CD14-positive monocyte (primary cell): ENCODE measurements around the gene CCN5. TPM values are rescaled to one million over a fixed set of nuclear protein-coding genes. Genes with fewer than 3 reads are reported as not detected.

Source experiments
- DNase-seq, 3 donors: peaks; one replicate each; pipeline ENCODE4 v3.0.0-alpha.2; 2011 to 2022
- H2AFZ ChIP-seq: 2 replicates; pipeline ENCODE4 v1.6.0; 2012; ENCODE audit warnings: mild to moderate bottlenecking, low read depth, low read length, inconsistent platforms; ENCODE audit not compliant: insufficient read depth, poor library complexity, severe bottlenecking
- H3K27ac ChIP-seq, 2 donors: 1 replicate in 1 of 2; 2 replicates in 1 of 2; pipeline ENCODE4 v1.5.1; 2012 to 2013; ENCODE audit warnings: low read length in 2 of 2, control low read depth in 1 of 2, inconsistent platforms in 1 of 2, low read depth in 1 of 2, mild to moderate bottlenecking in 1 of 2
- H3K27me3 ChIP-seq, 2 donors: one replicate each; pipeline versions ENCODE4 v1.6.0 to v1.6.1; 2011 to 2013; ENCODE audit warnings: low read length in 2 of 2; ENCODE audit not compliant: control insufficient read depth in 2 of 2, insufficient read depth in 2 of 2
- H3K36me3 ChIP-seq, 2 donors: replicated peaks in 1 of 2; 1 replicate in 1 of 2; 2 replicates in 1 of 2; pipeline versions ENCODE4 v1.5.1 to v1.6.1; 2012 to 2013; ENCODE audit warnings: low read length in 2 of 2, control low read depth in 1 of 2, inconsistent platforms in 1 of 2, mild to moderate bottlenecking in 1 of 2; ENCODE audit not compliant: insufficient read depth in 2 of 2, control insufficient read depth in 1 of 2
- H3K4me1 ChIP-seq, 2 donors: 1 replicate in 1 of 2; 2 replicates in 1 of 2; pipeline versions ENCODE4 v1.5.1 to v1.6.1; 2012 to 2013; ENCODE audit warnings: low read length in 2 of 2, control low read depth in 1 of 2, inconsistent platforms in 1 of 2, mild to moderate bottlenecking in 1 of 2, moderate library complexity in 1 of 2; ENCODE audit not compliant: insufficient read depth in 2 of 2, control insufficient read depth in 1 of 2
- H3K4me2 ChIP-seq: replicated peaks from 2 replicates; pipeline ENCODE3; 2012; ENCODE audit warnings: low read length, moderate library complexity, mild to moderate bottlenecking; ENCODE audit not compliant: poor library complexity, severe bottlenecking; ENCODE audit errors: extremely low read depth
- H3K4me3 ChIP-seq, 3 experiments: fragments of 200-600 bp in 1 of 3; sonication (generic) in 1 of 3; replicated peaks in 1 of 3; 1 replicate in 2 of 3; 2 replicates in 1 of 3; pipeline ENCODE4 v1.5.1; 2011 to 2013; ENCODE audit warnings: low read length in 3 of 3, mild to moderate bottlenecking in 3 of 3, control low read depth in 2 of 3, low read depth in 2 of 3, inconsistent platforms in 1 of 3, moderate library complexity in 1 of 3
- H3K79me2 ChIP-seq: 2 replicates; pipeline ENCODE4 v1.6.0; 2012; ENCODE audit warnings: mild to moderate bottlenecking, control low read depth, inconsistent platforms, low read length, moderate library complexity; ENCODE audit not compliant: insufficient read depth
- H3K9ac ChIP-seq: 2 replicates; pipeline ENCODE4 v1.6.0; 2017; ENCODE audit warnings: low read length, mild to moderate bottlenecking; ENCODE audit not compliant: insufficient read depth, poor library complexity, severe bottlenecking
- H3K9me3 ChIP-seq, 2 donors: replicated peaks in 1 of 2; 1 replicate in 1 of 2; 2 replicates in 1 of 2; pipeline versions ENCODE4 v1.5.1 to v1.6.1; 2012 to 2013; ENCODE audit warnings: low read length in 2 of 2, control low read depth in 1 of 2; ENCODE audit not compliant: control insufficient read depth in 1 of 2, insufficient read depth in 1 of 2
- H4K20me1 ChIP-seq: 2 replicates; pipeline ENCODE4 v1.6.0; 2012; ENCODE audit warnings: mild to moderate bottlenecking, low read length, control low read depth, moderate library complexity; ENCODE audit not compliant: insufficient read depth
- H3K27ac Mint-ChIP-seq, 7 donors: one replicate each; pipeline ENCODE4 v1.8.0; 2020; ENCODE audit warnings: mild to moderate bottlenecking in 7 of 7, mixed read lengths in 7 of 7, moderate library complexity in 6 of 7, inconsistent platforms in 2 of 7
- H3K27me3 Mint-ChIP-seq, 3 donors: one replicate each; pipeline ENCODE4 v1.8.0; 2021 to 2022; ENCODE audit warnings: low read depth in 3 of 3, mild to moderate bottlenecking in 3 of 3, mixed read lengths in 3 of 3, moderate library complexity in 3 of 3, inconsistent platforms in 1 of 3
- H3K36me3 Mint-ChIP-seq, 2 donors: one replicate each; pipeline ENCODE4 v1.8.0; 2020; ENCODE audit warnings: mixed read lengths in 2 of 2, inconsistent platforms in 1 of 2, mild to moderate bottlenecking in 1 of 2
- H3K4me1 Mint-ChIP-seq: one replicate; pipeline ENCODE4 v1.8.0; 2020; ENCODE audit warnings: mild to moderate bottlenecking, mixed read lengths
- H3K4me3 Mint-ChIP-seq, 2 donors: one replicate each; pipeline ENCODE4 v1.8.0; 2020; ENCODE audit warnings: mild to moderate bottlenecking in 2 of 2, mixed read lengths in 2 of 2, moderate library complexity in 1 of 2
- H3K9me3 Mint-ChIP-seq, 7 donors: one replicate each; pipeline ENCODE4 v1.8.0; 2020 to 2022; ENCODE audit warnings: mixed read lengths in 7 of 7, mild to moderate bottlenecking in 6 of 7, moderate library complexity in 6 of 7, inconsistent platforms in 2 of 7
- CTCF ChIP-seq: fragments of 200-600 bp; IDR thresholded peaks from one replicate; pipeline ENCODE4 v1.8.0; 2022; ENCODE audit warnings: antibody characterized with exemption, mild to moderate bottlenecking
- WGBS: methylation state at CpG from one replicate; pipeline ENCODE4 v1.1.5; 2013; ENCODE audit warnings: missing lambda C conversion rate; ENCODE audit not compliant: insufficient coverage; 5-methylcytosine and 5-hydroxymethylcytosine counted together
- intact Hi-C, 2 donors: fragments of 100-400 bp; cut with micrococcal nuclease; formaldehyde crosslinking; loops; one replicate each; pipeline versions ENCODE4 v1.15.0 to v1.15.1; 2023
- polyA plus RNA-seq, 3 donors: library from polyadenylated mRNA; depleted of rRNA in 1 of 3; unstranded in 2 of 3; stranded (reverse) in 1 of 3; fragments of 300-500 nt in 2 of 3; fragments of >200 nt in 1 of 3; fragmentation: Illumina TruSeq in 2 of 3; gene quantifications; 1 replicate in 2 of 3; 2 replicates in 1 of 3; pipeline ENCODE4 v1.2.3, GENCODE V29; 2012 to 2021

CCN5 gene
- polyA plus RNA-seq, 3 donors = not detected

GRCh38 chr20:44720997-44721784 is 6.0 kb downstream of the CCN5 start:
- Mint-ChIP-seq H3K27me3 (peaks cover 0 to 9% (median 2%) of the 10 kb centered on the region in 3 donors), H3K9me3 (no peaks in the 10 kb centered on the region), H3K4me3 (no peak overlapping the region), H3K27ac (no peak overlapping the region), H3K4me1 (peaks cover 3% of the 10 kb centered on the region), H3K36me3 (no peaks in the 10 kb centered on the region)
- intact Hi-C loops = no loop called here
- no CpG with 5 or more reads among the region's 11 CpGs for WGBS
- H4K20me1 ChIP-seq = no peaks in the 10 kb centered on the region
- no peak overlapping the region for H3K27ac ChIP-seq
- H3K27me3 ChIP-seq = no peaks in the 10 kb centered on the region
- no peaks in the 10 kb centered on the region for H3K9me3 ChIP-seq
- H3K79me2 ChIP-seq = no peaks in the 10 kb centered on the region
- no peak overlapping the region for H3K9ac ChIP-seq
- H2AFZ ChIP-seq = no peak overlapping the region
- no peaks in the 10 kb centered on the region for H3K36me3 ChIP-seq
- DNase-seq = no peak
- no peaks in the 10 kb centered on the region for H3K4me1 ChIP-seq
- TF ChIP-seq CTCF = no peak
- no peak overlapping the region for H3K4me3 ChIP-seq
- no peak overlapping the region for H3K4me2 ChIP-seq

- Histone ChIP-seq H3K36me3 (no peaks in the 10 kb centered on the region), H3K4me3 (no peak overlapping the region), H3K27me3 (no peaks in the 10 kb centered on the region), H3K4me1 (no peaks in the 10 kb centered on the region), H4K20me1 (no peaks in the 10 kb centered on the region), H3K9ac (no peak overlapping the region), H3K9me3 (no peaks in the 10 kb centered on the region), H3K27ac (no peak overlapping the region), H3K4me2 (no peak overlapping the region), H2AFZ (no peak overlapping the region), H3K79me2 (no peaks in the 10 kb centered on the region)
- intact Hi-C loops = no loop called here
- WGBS = no CpG with 5 or more reads among the region's 1 CpG
- Mint-ChIP-seq H3K27me3 (peaks cover 0 to 9% (median 0%) of the 10 kb centered on the region in 3 donors), H3K36me3 (no peaks in the 10 kb centered on the region), H3K27ac (no peak overlapping the region), H3K9me3 (no peaks in the 10 kb centered on the region), H3K4me1 (peaks cover 3% of the 10 kb centered on the region), H3K4me3 (no peak overlapping the region)
- no peak for DNase-seq
- no peak for TF ChIP-seq CTCF
Observed at GRCh38 chr20:44721785-44722054, 6.6 kb downstream of the CCN5 start.
